DOHH2 (cell line): ENCODE measurements around the gene RASSF10.

Source experiments
- H3F3A ChIP-seq: fragments of 200-600 bp; sonication (generic), shearing (Covaris generic); 2 replicates; pipeline ENCODE4 v1.6.0; 2016; ENCODE audit warnings: antibody characterized with exemption, mild to moderate bottlenecking; ENCODE audit not compliant: control insufficient read depth, insufficient read depth
- H3K27ac ChIP-seq: fragments of 200-600 bp; sonication (generic); 2 replicates; pipeline ENCODE4 v1.5.1; 2014; ENCODE audit warnings: low read depth, mild to moderate bottlenecking, low read length, moderate library complexity
- H3K27me3 ChIP-seq: fragments of 200-600 bp; sonication (generic); 2 replicates; pipeline ENCODE4 v1.6.1; 2014; ENCODE audit warnings: mild to moderate bottlenecking, low read length, mixed read lengths; ENCODE audit not compliant: control insufficient read depth
- H3K36me3 ChIP-seq: fragments of 200-600 bp; sonication (generic); 2 replicates; pipeline ENCODE4 v1.6.1; 2014; ENCODE audit warnings: mild to moderate bottlenecking, low read length, moderate library complexity, mixed read lengths; ENCODE audit not compliant: control insufficient read depth
- H3K4me1 ChIP-seq: fragments of 200-600 bp; sonication (generic); 2 replicates; pipeline ENCODE4 v1.6.1; 2014; ENCODE audit warnings: mild to moderate bottlenecking, low read length, mixed read lengths; ENCODE audit not compliant: control insufficient read depth
- H3K4me2 ChIP-seq: fragments of 200-600 bp; sonication (generic); 2 replicates; pipeline ENCODE4 v1.6.0; 2014; ENCODE audit warnings: mild to moderate bottlenecking, low read length, moderate library complexity
- H3K4me3 ChIP-seq: fragments of 200-600 bp; sonication (generic); 2 replicates; pipeline ENCODE4 v1.5.1; 2014; ENCODE audit warnings: mild to moderate bottlenecking, low read length, mixed read lengths
- H3K79me2 ChIP-seq: fragments of 200-600 bp; sonication (generic); 2 replicates; pipeline ENCODE4 v1.6.1; 2014; ENCODE audit warnings: mild to moderate bottlenecking, low read length, mixed read lengths; ENCODE audit not compliant: control insufficient read depth
- H3K9me2 ChIP-seq: fragments of 200-600 bp; sonication (generic); replicated peaks from 2 replicates; pipeline ENCODE4 v1.6.1; 2014; ENCODE audit warnings: mild to moderate bottlenecking, low read length, mixed read lengths; ENCODE audit not compliant: control insufficient read depth
- H3K9me3 ChIP-seq: fragments of 200-600 bp; sonication (generic); 2 replicates; pipeline ENCODE4 v1.6.1; 2014; ENCODE audit warnings: antibody characterized with exemption, low read length, mixed read lengths; ENCODE audit not compliant: control insufficient read depth, insufficient read depth
- H4K20me1 ChIP-seq: fragments of 200-600 bp; sonication (generic); 2 replicates; pipeline ENCODE4 v1.6.0; 2014; ENCODE audit warnings: low read depth, mild to moderate bottlenecking, antibody characterized with exemption, low read length, moderate library complexity; ENCODE audit not compliant: control insufficient read depth, insufficient read depth
- CTCF ChIP-seq: fragments of 200-600 bp; sonication (generic); IDR thresholded peaks from one replicate; pipeline ENCODE4 v1.5.1; 2014; ENCODE audit warnings: antibody characterized with exemption, mild to moderate bottlenecking, low read depth, low read length; ENCODE audit not compliant: poor library complexity, severe bottlenecking
- EZH2phosphoT487 ChIP-seq: fragments of 200-600 bp; sonication (generic); IDR thresholded peaks from 2 replicates; pipeline ENCODE4 v1.6.1; 2017; ENCODE audit warnings: borderline replicate concordance, mild to moderate bottlenecking, antibody characterized with exemption, low read length, moderate library complexity, mixed read lengths

Gene RASSF10

GRCh38 chr11:13010749-13011465, 1.8 kb downstream of the RASSF10 start:
- H3K27ac ChIP-seq, result no peak overlapping the region
- no peaks in the 10 kb centered on the region for H3K36me3 ChIP-seq
- no peaks in the 10 kb centered on the region for H3K9me2 ChIP-seq
- no peaks in the 10 kb centered on the region for H3F3A ChIP-seq
- H3K9me3 ChIP-seq, result peaks cover 12% of the 10 kb centered on the region; the same call in 1 of the 2 replicates
- no peaks in the 10 kb centered on the region for H4K20me1 ChIP-seq
- no peaks in the 10 kb centered on the region for H3K27me3 ChIP-seq
- H3K4me1 ChIP-seq, result no peaks in the 10 kb centered on the region
- no peaks in the 10 kb centered on the region for H3K79me2 ChIP-seq
- no peak overlapping the region for H3K4me2 ChIP-seq
- no peak overlapping the region for H3K4me3 ChIP-seq
- TF ChIP-seq CTCF (no peak), EZH2phosphoT487 (no peak)

- H3K79me2 ChIP-seq, result no peaks in the 10 kb centered on the region
- H3K27me3 ChIP-seq, result no peaks in the 10 kb centered on the region
- no peaks in the 10 kb centered on the region for H4K20me1 ChIP-seq
- no peak overlapping the region for H3K27ac ChIP-seq
- H3K9me3 ChIP-seq, result peaks cover 12% of the 10 kb centered on the region; the same call in 1 of the 2 replicates
- H3K4me1 ChIP-seq, result no peaks in the 10 kb centered on the region
- TF ChIP-seq CTCF, result no peak
- TF ChIP-seq EZH2phosphoT487, result no peak
- no peak overlapping the region for H3K4me3 ChIP-seq
- no peaks in the 10 kb centered on the region for H3K36me3 ChIP-seq
- no peak overlapping the region for H3K4me2 ChIP-seq
- H3F3A ChIP-seq, result no peaks in the 10 kb centered on the region
- H3K9me2 ChIP-seq, result no peaks in the 10 kb centered on the region
Observed at GRCh38 chr11:13011466-13012055, 2.4 kb downstream of the RASSF10 start.

GRCh38 chr11:13012056-13012661, 3.0 kb downstream of the RASSF10 start:
- Histone ChIP-seq H3F3A (no peaks in the 10 kb centered on the region), H4K20me1 (no peaks in the 10 kb centered on the region), H3K4me2 (no peak overlapping the region), H3K27me3 (no peaks in the 10 kb centered on the region), H3K36me3 (no peaks in the 10 kb centered on the region), H3K4me1 (no peaks in the 10 kb centered on the region), H3K27ac (no peak overlapping the region), H3K9me2 (no peaks in the 10 kb centered on the region), H3K9me3 (peaks cover 12% of the 10 kb centered on the region; the same call in 1 of the 2 replicates), H3K79me2 (no peaks in the 10 kb centered on the region), H3K4me3 (no peak overlapping the region)
- no peak for TF ChIP-seq EZH2phosphoT487
- no peak for TF ChIP-seq CTCF
